H1 (cell line): ENCODE data around the gene IL32. TPM values are rescaled to one million over a fixed set of nuclear protein-coding genes. Genes with fewer than 3 reads are reported as not detected.

Experiments used
- CTCF ChIA-PET: fragments of 300-600 bp; sonication (Branson Sonifier 250); formaldehyde crosslinking; loops from one replicate; lab custom pipeline; 2021; ENCODE audit not compliant: partially characterized antibody; lab: Charles Lee
- POLR2A ChIA-PET: fragments of 300-600 bp; sonication (Branson Sonifier 250); formaldehyde crosslinking; loops from one replicate; lab custom pipeline; 2021; ENCODE audit warnings: inconsistent platforms; ENCODE audit not compliant: partially characterized antibody; lab: Charles Lee
- DNase-seq, 2 experiments: peaks; one replicate each; pipeline versions ENCODE4 v3.0.0 to v3.0.0-alpha.2; 2010 to 2022; ENCODE audit warnings: low spot score in 2 of 2, low read depth in 1 of 2, mixed read lengths in 1 of 2
- FAIRE-seq: peaks from 2 replicates; lab custom pipeline; 2011; peaks lifted over from hg19 to GRCh38; lab: Jason Lieb, UNC
- H2AFZ ChIP-seq: 2 replicates; pipeline ENCODE4 v1.8.1; 2012; ENCODE audit warnings: low read length, inconsistent platforms
- H2AK5ac ChIP-seq: 2 replicates; pipeline ENCODE4 v1.6.1; 2013; ENCODE audit warnings: low read depth, low read length
- H2BK120ac ChIP-seq: replicated peaks from 2 replicates; pipeline ENCODE3; 2013; ENCODE audit warnings: low read depth, low read length, inconsistent platforms
- H2BK12ac ChIP-seq: 2 replicates; pipeline ENCODE4 v1.6.1; 2013; ENCODE audit warnings: low read depth, low read length
- H2BK15ac ChIP-seq: 2 replicates; pipeline ENCODE4 v1.6.1; 2013; ENCODE audit warnings: low read length
- H2BK20ac ChIP-seq: 2 replicates; pipeline ENCODE4 v1.6.1; 2013; ENCODE audit warnings: low read length
- H2BK5ac ChIP-seq: 2 replicates; pipeline ENCODE4 v1.6.1; 2013; ENCODE audit warnings: low read depth, low read length
- H3K14ac ChIP-seq: 2 replicates; pipeline ENCODE4 v1.6.1; 2013; ENCODE audit warnings: inconsistent platforms; ENCODE audit not compliant: insufficient read length
- H3K18ac ChIP-seq: 2 replicates; pipeline ENCODE4 v1.6.1; 2013; ENCODE audit warnings: low read length; ENCODE audit errors: extremely low read depth
- H3K23ac ChIP-seq: 2 replicates; pipeline ENCODE4 v1.6.1; 2013; ENCODE audit warnings: inconsistent platforms; ENCODE audit not compliant: insufficient read length
- H3K23me2 ChIP-seq: 2 replicates; pipeline ENCODE4 v1.6.1; 2013; ENCODE audit warnings: low read depth, low read length
- H3K27ac ChIP-seq: 2 replicates; pipeline ENCODE4 v1.6.1; 2011; ENCODE audit warnings: low read depth, low read length, inconsistent platforms
- H3K27me3 ChIP-seq, 4 experiments: replicated peaks in 1 of 4; 1 replicate in 1 of 4; 2 replicates in 3 of 4; pipeline versions ENCODE4 v1.6.1 to v1.8.1; 2011 to 2013; ENCODE audit warnings: low read length in 3 of 4, mild to moderate bottlenecking in 3 of 4, inconsistent platforms in 2 of 4, mixed read lengths in 2 of 4, moderate library complexity in 1 of 4; ENCODE audit not compliant: control insufficient read depth in 3 of 4, insufficient read depth in 3 of 4; ENCODE audit errors: extremely low read depth in 1 of 4
- H3K36me3 ChIP-seq, 4 experiments: 2 replicates each; pipeline versions ENCODE4 v1.6.1 to v1.8.1; 2011 to 2013; ENCODE audit warnings: mild to moderate bottlenecking in 4 of 4, low read length in 3 of 4, moderate library complexity in 2 of 4, control low read depth in 1 of 4, inconsistent platforms in 1 of 4; ENCODE audit not compliant: insufficient read depth in 4 of 4, control insufficient read depth in 2 of 4
- H3K4ac ChIP-seq: replicated peaks from 2 replicates; pipeline ENCODE3; 2013; ENCODE audit warnings: low read length, low read depth, mixed read lengths, inconsistent platforms; ENCODE audit not compliant: insufficient read length
- H3K4me1 ChIP-seq, 4 experiments: replicated peaks in 1 of 4; 1 replicate in 1 of 4; 2 replicates in 3 of 4; pipeline versions ENCODE4 v1.6.1 to v1.8.1; 2011 to 2013; ENCODE audit warnings: low read length in 3 of 4, inconsistent platforms in 2 of 4, mixed read lengths in 1 of 4; ENCODE audit not compliant: insufficient read depth in 4 of 4, control insufficient read depth in 3 of 4
- H3K4me2 ChIP-seq, 2 experiments: 2 replicates each; pipeline versions ENCODE4 v1.6.1 to v1.8.1; 2011 to 2013; ENCODE audit warnings: low read depth in 2 of 2, low read length in 2 of 2, control low read depth in 1 of 2, inconsistent platforms in 1 of 2, mild to moderate bottlenecking in 1 of 2; ENCODE audit not compliant: insufficient read depth in 1 of 2
- H3K4me3 ChIP-seq, 4 experiments: fragments of 200-600, 300-600 bp in 1 of 4; sonication (generic), shearing (Covaris generic), sonication (Bioruptor Twin) in 1 of 4; 2 replicates each; pipeline versions ENCODE4 v1.5.1 to v1.8.1; 2011 to 2016; ENCODE audit warnings: low read length in 4 of 4, low read depth in 3 of 4, control low read depth in 2 of 4, inconsistent platforms in 2 of 4, mild to moderate bottlenecking in 2 of 4, mixed read lengths in 1 of 4, moderate library complexity in 1 of 4; ENCODE audit not compliant: insufficient read depth in 2 of 4; ENCODE audit errors: extremely low read depth in 1 of 4
- H3K56ac ChIP-seq: replicated peaks from 2 replicates; pipeline ENCODE3; 2013; ENCODE audit warnings: low read depth, mild to moderate bottlenecking, mixed read lengths, low read length, inconsistent platforms; ENCODE audit not compliant: insufficient read length
- H3K79me1 ChIP-seq: 2 replicates; pipeline ENCODE4 v1.6.1; 2013; ENCODE audit warnings: low read depth, low read length, control low read depth
- H3K79me2 ChIP-seq, 2 experiments: 2 replicates each; pipeline versions ENCODE4 v1.6.1 to v1.8.1; 2012 to 2013; ENCODE audit warnings: low read length in 2 of 2, mild to moderate bottlenecking in 2 of 2, inconsistent platforms in 1 of 2; ENCODE audit not compliant: insufficient read depth in 2 of 2, control insufficient read depth in 1 of 2
- H3K9ac ChIP-seq, 4 experiments: replicated peaks in 1 of 4; 1 replicate in 1 of 4; 2 replicates in 3 of 4; pipeline versions ENCODE4 v1.6.1 to v1.8.1; 2011 to 2013; ENCODE audit warnings: low read depth in 3 of 4, low read length in 3 of 4, control low read depth in 2 of 4, mild to moderate bottlenecking in 2 of 4, moderate library complexity in 2 of 4, inconsistent platforms in 1 of 4; ENCODE audit errors: extremely low read depth in 1 of 4
- H3K9me3 ChIP-seq, 2 experiments: 2 replicates each; pipeline versions ENCODE4 v1.6.1 to v1.8.1; 2012 to 2013; ENCODE audit warnings: mild to moderate bottlenecking in 2 of 2, moderate library complexity in 2 of 2, control low read depth in 1 of 2, inconsistent platforms in 1 of 2, low read depth in 1 of 2, low read length in 1 of 2, mixed read lengths in 1 of 2; ENCODE audit not compliant: insufficient read depth in 2 of 2
- H4K20me1 ChIP-seq, 2 experiments: replicated peaks in 1 of 2; 2 replicates each; pipeline versions ENCODE3 to v1.8.1; 2011 to 2013; ENCODE audit warnings: inconsistent platforms in 2 of 2, low read length in 2 of 2, mild to moderate bottlenecking in 1 of 2; ENCODE audit not compliant: insufficient read depth in 2 of 2, control insufficient read depth in 1 of 2
- H4K5ac ChIP-seq: 2 replicates; pipeline ENCODE4 v1.6.1; 2013; ENCODE audit warnings: low read length, low read depth, mixed read lengths, inconsistent platforms; ENCODE audit not compliant: insufficient read length
- H4K8ac ChIP-seq: 2 replicates; pipeline ENCODE4 v1.8.0; 2013; ENCODE audit warnings: mild to moderate bottlenecking, moderate library complexity, low read length, inconsistent platforms; ENCODE audit not compliant: insufficient read depth; ENCODE audit errors: extremely low read depth
- H4K91ac ChIP-seq: replicated peaks from 2 replicates; pipeline ENCODE3; 2013; ENCODE audit warnings: low read length, mixed read lengths, inconsistent platforms; ENCODE audit not compliant: insufficient read length
- CBX5 ChIP-seq: fragments of 300-800, 300-1000 bp; sonication (generic); IDR thresholded peaks from 2 replicates; pipeline ENCODE4 v1.7.1; 2016; ENCODE audit warnings: antibody characterized with exemption, low read length, low read depth
- HDAC2 ChIP-seq, 2 experiments: fragments of 300-600 bp in 1 of 2; sonication (generic) in 1 of 2; IDR thresholded peaks; 2 replicates each; pipeline ENCODE4 v1.6.1; 2011 to 2012; ENCODE audit warnings: low read depth in 2 of 2, low read length in 2 of 2, mild to moderate bottlenecking in 2 of 2, moderate library complexity in 2 of 2, borderline replicate concordance in 1 of 2, inconsistent platforms in 1 of 2
- KDM4A ChIP-seq: IDR thresholded peaks from one replicate; pipeline ENCODE4 v1.7.1; 2012; ENCODE audit warnings: low read depth, mild to moderate bottlenecking, moderate library complexity, low read length, inconsistent platforms; ENCODE audit not compliant: severe bottlenecking
- WGBS, 2 experiments: shearing (Covaris generic) in 1 of 2; methylation state at CpG; one replicate each; pipeline versions ENCODE4 v1.1.6 to v1.1.7; 2013 to 2015; ENCODE audit warnings: low lambda C conversion rate in 2 of 2, mixed read lengths in 2 of 2, inconsistent platforms in 1 of 2, low coverage in 1 of 2, missing lambda C conversion rate in 1 of 2; ENCODE audit not compliant: insufficient replicate concordance in 2 of 2, insufficient coverage in 1 of 2, insufficient read length in 1 of 2; ENCODE audit errors: extremely low coverage in 1 of 2, missing lambda C conversion rate in 1 of 2; 5-methylcytosine and 5-hydroxymethylcytosine counted together
- polyA plus RNA-seq, 7 experiments: library from polyadenylated mRNA; depleted of rRNA in 3 of 7; stranded (reverse) in 5 of 7; unstranded in 2 of 7; fragments of >200 nt in 5 of 7; fragments of 200-250 nt in 2 of 7; gene quantifications; 1 replicate in 5 of 7; 2 replicates in 1 of 7; 4 replicates in 1 of 7; pipeline versions ENCODE4 v1.2.1 to v1.2.3, GENCODE V29; 2011 to 2013; ENCODE audit warnings: missing spikeins in 2 of 7, mixed read lengths in 2 of 7
- total RNA-seq: library from RNA; stranded (reverse); fragmentation: NEBNext Ultra II Directional; extraction: Animal tissue kit (Norgen Biotek cat#: 25700); gene quantifications from 2 replicates; pipeline ENCODE4 v1.2.1, GENCODE V29; 2021

The IL32 gene
- total and polyA plus RNA-seq, 2 of the 8 experiments (the other 6 are each of a cell fraction or from before 2014, with no cell fraction given): 2.7 to 5.0 TPM

- H3K4me3 ChIP-seq: peak overlapping the region; percentile 48 to 80 (median 62)
- no peak overlapping the region for H2BK12ac ChIP-seq
- peaks cover 5 to 16% of the 10 kb centered on the region in 2 experiments for H4K20me1 ChIP-seq
- peaks cover 3% of the 10 kb centered on the region; the same call in 1 of the 2 replicates for H3K23me2 ChIP-seq
- H3K36me3 ChIP-seq: no peaks in the 10 kb centered on the region
- ChIA-PET POLR2A (interaction anchor here (0.6 to 34.8 kb wide), 10 partner anchors 10 to 520 kb away, joined by 3 to 1808 read pairs (median 5); partner anchors contain the start of genes CLDN6, CLDN9, HCFC1R1 and KREMEN2), CTCF (interaction anchor here (1.4 to 23.8 kb wide), 8 partner anchors 6 to 96 kb away, joined by 4 to 639 read pairs (median 93); partner anchors contain the start of genes CLDN6, CLDN9, HCFC1R1 and THOC6)
- no peak overlapping the region for H3K4ac ChIP-seq
- H3K9ac ChIP-seq: peak overlapping the region in 1 of 4 experiments; percentile 3; a peak in 2 of 7 replicates
- H3K79me1 ChIP-seq: 0 out of 2 replicates have a peak, but pooled peaks cover 2% of the 10 kb centered on the region
- H3K4me2 ChIP-seq: peak overlapping the region; percentile 78 to 85
- no peak overlapping the region; the same call in 1 of the 2 replicates for H4K8ac ChIP-seq
- peaks cover 3 to 24% (median 15%) of the 10 kb centered on the region in 4 experiments for H3K4me1 ChIP-seq
- FAIRE-seq (no peak), DNase-seq (no peak)
- H3K14ac ChIP-seq: no peak overlapping the region
- H3K79me2 ChIP-seq: no peaks in the 10 kb centered on the region
- no peak overlapping the region for H2BK20ac ChIP-seq
- H4K91ac ChIP-seq: no peak overlapping the region
- no peak overlapping the region for H3K27ac ChIP-seq
- H2BK120ac ChIP-seq: no peak overlapping the region
- no peak overlapping the region; the same call in 1 of the 2 replicates for H3K18ac ChIP-seq
- no peak overlapping the region for H2AK5ac ChIP-seq
- no peak overlapping the region for H3K56ac ChIP-seq
- 4% methylated on average over 16 of the region's 40 CpGs; no CpG with 5 or more reads in 1 of the 2 experiments for WGBS, 2 experiments
- no peak overlapping the region for H3K23ac ChIP-seq
- H4K5ac ChIP-seq: no peak overlapping the region
- no peak overlapping the region for H2BK5ac ChIP-seq
- peaks cover 0 to 11% (median 3%) of the 10 kb centered on the region in 4 experiments; a peak in 1 of 7 replicates for H3K27me3 ChIP-seq
- no peak overlapping the region for H2AFZ ChIP-seq
- H3K9me3 ChIP-seq: no peaks in the 10 kb centered on the region
- H2BK15ac ChIP-seq: no peak overlapping the region
- TF ChIP-seq KDM4A (peak; percentile 19), HDAC2 (IDR thresholded peaks at IDR 0.05; ENCODE audit: borderline replicate concordance in 1 of 2, low read depth in 2 of 2, low read length in 2 of 2) (no peak), CBX5 (no peak)
These were observed 29.3 kb upstream of the IL32 start for GRCh38 chr16:3035972-3036725.
